ENCODE data around the gene THTPA.

THTPA gene

DNA sequence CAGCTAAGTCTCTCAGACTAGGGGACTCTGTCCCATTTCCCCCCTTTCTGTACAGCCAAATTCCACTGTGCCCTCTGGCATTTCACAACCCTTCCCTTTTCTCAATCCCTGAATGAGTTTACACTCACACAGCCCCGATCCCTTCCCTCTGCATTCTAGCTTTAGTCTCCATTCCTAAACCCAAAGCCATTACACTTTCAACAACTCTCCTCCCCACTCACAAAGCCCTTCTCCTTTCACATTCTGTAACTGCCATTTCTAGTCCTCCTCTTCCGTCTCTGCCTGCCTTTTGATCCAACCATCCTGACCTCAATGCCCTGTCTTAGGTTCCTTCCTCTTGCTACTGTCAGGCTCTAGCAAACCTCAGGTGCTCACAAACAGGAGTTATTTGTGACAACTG, 8.1 kb upstream of the THTPA start:
- Histone ChIP-seq H3K4me3 (replicated peaks; ENCODE audit: insufficient read depth, low read length) (no peak overlapping the region), H3K27me3 (ENCODE audit: insufficient read depth, poor library complexity, severe bottlenecking) (no peaks in the 10 kb centered on the region), H3K27ac (replicated peaks) (no peak overlapping the region)
- TF ChIP-seq, protein P1, sequence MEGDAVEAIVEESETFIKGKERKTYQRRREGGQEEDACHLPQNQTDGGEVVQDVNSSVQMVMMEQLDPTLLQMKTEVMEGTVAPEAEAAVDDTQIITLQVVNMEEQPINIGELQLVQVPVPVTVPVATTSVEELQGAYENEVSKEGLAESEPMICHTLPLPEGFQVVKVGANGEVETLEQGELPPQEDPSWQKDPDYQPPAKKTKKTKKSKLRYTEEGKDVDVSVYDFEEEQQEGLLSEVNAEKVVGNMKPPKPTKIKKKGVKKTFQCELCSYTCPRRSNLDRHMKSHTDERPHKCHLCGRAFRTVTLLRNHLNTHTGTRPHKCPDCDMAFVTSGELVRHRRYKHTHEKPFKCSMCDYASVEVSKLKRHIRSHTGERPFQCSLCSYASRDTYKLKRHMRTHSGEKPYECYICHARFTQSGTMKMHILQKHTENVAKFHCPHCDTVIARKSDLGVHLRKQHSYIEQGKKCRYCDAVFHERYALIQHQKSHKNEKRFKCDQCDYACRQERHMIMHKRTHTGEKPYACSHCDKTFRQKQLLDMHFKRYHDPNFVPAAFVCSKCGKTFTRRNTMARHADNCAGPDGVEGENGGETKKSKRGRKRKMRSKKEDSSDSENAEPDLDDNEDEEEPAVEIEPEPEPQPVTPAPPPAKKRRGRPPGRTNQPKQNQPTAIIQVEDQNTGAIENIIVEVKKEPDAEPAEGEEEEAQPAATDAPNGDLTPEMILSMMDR (IDR thresholded peaks at IDR 0.05; ENCODE audit: insufficient read depth, low read length) = no peak
- no peak for TF ChIP-seq POLR2AphosphoS5 (IDR thresholded peaks at IDR 0.05; ENCODE audit: low read depth)
- TF ChIP-seq, protein P2, sequence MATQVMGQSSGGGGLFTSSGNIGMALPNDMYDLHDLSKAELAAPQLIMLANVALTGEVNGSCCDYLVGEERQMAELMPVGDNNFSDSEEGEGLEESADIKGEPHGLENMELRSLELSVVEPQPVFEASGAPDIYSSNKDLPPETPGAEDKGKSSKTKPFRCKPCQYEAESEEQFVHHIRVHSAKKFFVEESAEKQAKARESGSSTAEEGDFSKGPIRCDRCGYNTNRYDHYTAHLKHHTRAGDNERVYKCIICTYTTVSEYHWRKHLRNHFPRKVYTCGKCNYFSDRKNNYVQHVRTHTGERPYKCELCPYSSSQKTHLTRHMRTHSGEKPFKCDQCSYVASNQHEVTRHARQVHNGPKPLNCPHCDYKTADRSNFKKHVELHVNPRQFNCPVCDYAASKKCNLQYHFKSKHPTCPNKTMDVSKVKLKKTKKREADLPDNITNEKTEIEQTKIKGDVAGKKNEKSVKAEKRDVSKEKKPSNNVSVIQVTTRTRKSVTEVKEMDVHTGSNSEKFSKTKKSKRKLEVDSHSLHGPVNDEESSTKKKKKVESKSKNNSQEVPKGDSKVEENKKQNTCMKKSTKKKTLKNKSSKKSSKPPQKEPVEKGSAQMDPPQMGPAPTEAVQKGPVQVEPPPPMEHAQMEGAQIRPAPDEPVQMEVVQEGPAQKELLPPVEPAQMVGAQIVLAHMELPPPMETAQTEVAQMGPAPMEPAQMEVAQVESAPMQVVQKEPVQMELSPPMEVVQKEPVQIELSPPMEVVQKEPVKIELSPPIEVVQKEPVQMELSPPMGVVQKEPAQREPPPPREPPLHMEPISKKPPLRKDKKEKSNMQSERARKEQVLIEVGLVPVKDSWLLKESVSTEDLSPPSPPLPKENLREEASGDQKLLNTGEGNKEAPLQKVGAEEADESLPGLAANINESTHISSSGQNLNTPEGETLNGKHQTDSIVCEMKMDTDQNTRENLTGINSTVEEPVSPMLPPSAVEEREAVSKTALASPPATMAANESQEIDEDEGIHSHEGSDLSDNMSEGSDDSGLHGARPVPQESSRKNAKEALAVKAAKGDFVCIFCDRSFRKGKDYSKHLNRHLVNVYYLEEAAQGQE (IDR thresholded peaks at IDR 0.05; ENCODE audit: insufficient replicate concordance, low read depth) = no peak
- no peak for TF ChIP-seq GABPA (IDR thresholded peaks at IDR 0.05; ENCODE audit: low read depth)
- TF ChIP-seq SPI1 (IDR thresholded peaks at IDR 0.05; ENCODE audit: borderline replicate concordance, low read depth) = no peak
- DNase-seq (ENCODE audit: low read depth in 1 of 2, low spot score in 1 of 2) = no peak

DNA sequence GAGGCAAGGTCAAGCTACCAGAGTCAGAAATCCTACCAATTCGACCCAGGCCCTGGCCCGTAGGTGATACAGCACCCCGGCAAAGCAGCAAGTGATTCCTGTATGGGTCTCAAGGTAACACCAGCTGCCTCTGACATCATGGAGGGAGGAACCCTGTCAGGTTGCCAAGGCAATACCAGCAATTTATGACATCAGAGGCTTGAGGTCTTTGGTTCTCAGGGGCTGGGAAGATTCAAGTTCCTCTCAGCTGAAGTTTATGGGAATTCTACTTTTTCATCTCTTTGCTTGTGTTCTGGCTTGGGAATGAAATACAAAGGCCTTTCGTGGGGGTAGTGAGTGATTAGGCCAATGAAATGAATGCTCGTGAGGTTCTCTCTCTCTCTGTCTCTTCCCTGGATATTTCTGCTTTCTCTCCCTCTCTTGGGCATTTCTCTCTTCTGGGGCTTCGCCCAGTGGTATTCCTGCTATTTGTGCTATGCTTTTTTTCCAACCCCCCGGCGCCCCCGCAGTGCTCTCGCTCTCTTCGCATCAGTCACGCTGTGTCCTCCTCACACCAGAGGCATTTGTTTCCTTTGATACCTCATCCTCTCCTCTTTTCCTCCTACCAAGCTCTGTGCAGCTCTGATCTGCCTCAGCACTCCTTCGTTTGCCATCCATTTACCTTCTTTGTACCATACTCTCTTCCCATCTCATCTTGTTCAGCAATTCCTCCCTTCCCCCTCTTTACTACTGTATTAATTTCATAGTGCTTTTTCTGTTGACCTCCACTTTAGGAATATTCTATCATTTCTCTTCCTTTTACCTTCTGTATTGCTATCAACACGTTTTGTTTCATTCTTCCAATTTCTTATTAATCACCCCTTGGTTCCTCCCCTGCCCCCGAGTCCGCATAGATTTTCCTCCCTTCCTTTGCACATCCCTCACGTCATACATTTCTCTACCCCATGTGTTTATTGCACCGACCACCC, 7.4 kb upstream of the THTPA start:
- no peak for DNase-seq (ENCODE audit: low read depth in 1 of 2, low spot score in 1 of 2)
- TF ChIP-seq GABPA (IDR thresholded peaks at IDR 0.05; ENCODE audit: low read depth) = no peak
- TF ChIP-seq, protein P2 (IDR thresholded peaks at IDR 0.05; ENCODE audit: insufficient replicate concordance, low read depth) = no peak
- no peak for TF ChIP-seq SPI1 (IDR thresholded peaks at IDR 0.05; ENCODE audit: borderline replicate concordance, low read depth)
- TF ChIP-seq, protein P1 (IDR thresholded peaks at IDR 0.05; ENCODE audit: insufficient read depth, low read length) = no peak
- TF ChIP-seq POLR2AphosphoS5 (IDR thresholded peaks at IDR 0.05; ENCODE audit: low read depth) = no peak
- Histone ChIP-seq H3K27ac (replicated peaks) (no peak overlapping the region), H3K4me3 (replicated peaks; ENCODE audit: insufficient read depth, low read length) (no peak overlapping the region), H3K27me3 (ENCODE audit: insufficient read depth, poor library complexity, severe bottlenecking) (no peaks in the 10 kb centered on the region)

DNA sequence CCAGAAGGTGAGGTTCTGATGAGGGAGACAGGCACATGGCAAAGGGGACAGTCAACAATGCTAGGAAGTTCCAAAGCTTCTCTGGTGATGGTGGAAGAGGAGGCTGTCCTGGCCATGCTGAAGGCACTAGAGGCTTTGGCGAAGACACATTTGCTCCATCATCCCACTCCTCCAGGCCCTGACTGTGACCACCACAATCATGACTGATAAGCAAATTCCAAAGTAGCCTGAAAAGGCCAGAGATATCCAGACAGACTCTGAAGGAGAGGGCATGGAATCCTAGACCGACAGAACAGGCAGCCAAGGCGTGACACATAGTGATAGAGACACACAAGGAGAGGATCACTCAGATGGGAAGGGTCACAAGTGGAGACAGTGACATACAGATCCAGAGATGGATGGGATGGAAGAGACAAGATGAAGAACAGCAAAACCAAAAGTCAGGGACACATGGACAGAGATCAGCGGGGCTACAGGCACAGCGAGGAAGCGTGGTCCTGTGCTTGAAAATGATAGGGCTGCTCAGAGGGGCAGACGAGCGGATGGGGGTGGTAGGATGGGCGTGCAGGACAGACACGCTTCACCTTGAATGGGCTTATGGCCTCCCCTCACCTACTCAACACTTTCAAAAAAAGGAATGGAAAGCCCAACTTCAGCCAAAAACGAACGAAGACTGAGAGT, 5.8 kb upstream of the THTPA start:
- DNase-seq (ENCODE audit: low read depth in 1 of 2, low spot score in 1 of 2) = no peak
- no peak overlapping the region for H3K27ac ChIP-seq (replicated peaks)
- H3K4me3 ChIP-seq (replicated peaks; ENCODE audit: insufficient read depth, low read length) = peak overlapping the region; percentile 74
- TF ChIP-seq SPI1 (IDR thresholded peaks at IDR 0.05; ENCODE audit: borderline replicate concordance, low read depth) (no peak), POLR2AphosphoS5 (IDR thresholded peaks at IDR 0.05; ENCODE audit: low read depth) (no peak), GABPA (IDR thresholded peaks at IDR 0.05; ENCODE audit: low read depth) (no peak)
- TF ChIP-seq, protein P2 (IDR thresholded peaks at IDR 0.05; ENCODE audit: insufficient replicate concordance, low read depth) = no peak
- TF ChIP-seq, protein P1 (IDR thresholded peaks at IDR 0.05; ENCODE audit: insufficient read depth, low read length) = no peak
- H3K27me3 ChIP-seq (ENCODE audit: insufficient read depth, poor library complexity, severe bottlenecking) = no peaks in the 10 kb centered on the region
